Spleen (tissue), 11 donors: ENCODE results near the gene RPL32. TPM values are rescaled to one million over a fixed set of nuclear protein-coding genes. Genes with fewer than 3 reads are reported as not detected.

ENCODE experiments used
- DNase-seq: peaks from one replicate; pipeline ENCODE4 v3.0.0-alpha.2; 2020
- H3K27ac ChIP-seq, 8 donors: fragments of 200-600 bp; sonication (generic) in 7 of 8; 1 replicate in 4 of 8; 2 replicates in 4 of 8; pipeline versions ENCODE4 v1.5.0 to v1.8.0; 2016 to 2021; ENCODE audit warnings: inconsistent platforms in 4 of 8, mild to moderate bottlenecking in 4 of 8, moderate library complexity in 1 of 8
- H3K27me3 ChIP-seq, 7 donors: fragments of 200-600 bp; sonication (generic) in 6 of 7; replicated peaks in 1 of 7; 1 replicate in 4 of 7; 2 replicates in 3 of 7; pipeline versions ENCODE4 v1.5.0 to v1.8.0; 2016 to 2021; ENCODE audit warnings: inconsistent platforms in 3 of 7, mild to moderate bottlenecking in 1 of 7
- H3K36me3 ChIP-seq, 6 donors: fragments of 200-600 bp; sonication (generic) in 5 of 6; 1 replicate in 4 of 6; 2 replicates in 2 of 6; pipeline versions ENCODE4 v1.5.0 to v1.8.0; 2016 to 2021; ENCODE audit warnings: inconsistent platforms in 2 of 6
- H3K4me1 ChIP-seq, 6 donors: fragments of 200-600 bp; sonication (generic) in 5 of 6; 1 replicate in 3 of 6; 2 replicates in 3 of 6; pipeline versions ENCODE4 v1.5.0 to v1.8.0; 2016 to 2021; ENCODE audit warnings: inconsistent platforms in 3 of 6
- H3K4me3 ChIP-seq, 8 donors: fragments of 200-600 bp; sonication (generic) in 7 of 8; 1 replicate in 4 of 8; 2 replicates in 4 of 8; pipeline versions ENCODE4 v1.5.0 to v1.8.0; 2016 to 2021; ENCODE audit warnings: inconsistent platforms in 4 of 8, mild to moderate bottlenecking in 4 of 8, moderate library complexity in 2 of 8
- H3K9me3 ChIP-seq, 8 donors: fragments of 200-600 bp; sonication (generic) in 7 of 8; 1 replicate in 4 of 8; 2 replicates in 4 of 8; pipeline versions ENCODE4 v1.5.0 to v1.8.0; 2016 to 2021; ENCODE audit warnings: inconsistent platforms in 4 of 8
- POLR2A ChIP-seq, 3 donors: fragments of 450-650 bp; IDR thresholded peaks; one replicate each; pipeline ENCODE4 v1.5.1; 2017; ENCODE audit warnings: antibody characterized with exemption in 3 of 3, mild to moderate bottlenecking in 1 of 3
- POLR2AphosphoS5 ChIP-seq, 3 donors: sonication (generic); formaldehyde crosslinking; IDR thresholded peaks; one replicate each; pipeline ENCODE4 v1.5.1; 2017; ENCODE audit warnings: antibody characterized with exemption in 3 of 3
- WGBS, 5 donors: extraction: QIAGEN DNeasy Blood & Tissue Kit in 3 of 5; methylation state at CpG; one replicate each; pipeline versions ENCODE4 v1.1.5 to v1.1.7; 2013 to 2018; 5-methylcytosine and 5-hydroxymethylcytosine counted together
- intact Hi-C: fragments of 100-400 bp; cut with DNase I; formaldehyde crosslinking; loops from one replicate; pipeline ENCODE4 v1.15.0; 2023; ENCODE audit warnings: low total_unique reads
- polyA plus RNA-seq, 3 donors: library from polyadenylated mRNA; stranded (reverse); fragments of 200-250 nt; gene quantifications; one replicate each; pipeline ENCODE4 v1.2.1, GENCODE V29; 2013
- total RNA-seq, 7 donors: library from RNA; depleted of rRNA in 3 of 7; stranded (reverse); fragments of >200 nt in 3 of 7; fragmentation: NEBNext Ultra II Directional in 4 of 7; extraction: Animal tissue kit (Norgen Biotek cat#: 25700) in 4 of 7; gene quantifications; one replicate each; pipeline versions ENCODE4 v1.1.0 to v1.2.1, GENCODE V29; 2016 to 2021
- TF ChIP-seq, protein P1 (sequence below), 11 experiments: fragments of 200-600 bp in 7 of 11; fragments of 450-650 bp in 4 of 11; sonication (generic) in 4 of 11; IDR thresholded peaks in 8 of 11; conservative IDR thresholded peaks in 3 of 11; 1 replicate in 7 of 11; 2 replicates in 4 of 11; pipeline versions ENCODE4 v1.4.0 to v1.8.0; 2016 to 2021; ENCODE audit warnings: antibody characterized with exemption in 11 of 11, inconsistent platforms in 4 of 11, mild to moderate bottlenecking in 1 of 11
- donor health status: healthy with polysubstance abuse.
- donor health status: DM: no; HTN: no; CAD: no; lungs with moderate emphysema.
- donor health status: DM: no; HTN: no; CAD: no.
- donor health status: Bipolar disorder and iron deficiency.
- donor health status: healthy.
- donor health status: DM: no; HTN: no; CAD: no.
- donor health status: DM: yes; HTN: yes; CAD: no.

The RPL32 gene
- total and polyA plus RNA-seq, 10 donors = 911 to 6,164 (median 1,572) TPM

DNA sequence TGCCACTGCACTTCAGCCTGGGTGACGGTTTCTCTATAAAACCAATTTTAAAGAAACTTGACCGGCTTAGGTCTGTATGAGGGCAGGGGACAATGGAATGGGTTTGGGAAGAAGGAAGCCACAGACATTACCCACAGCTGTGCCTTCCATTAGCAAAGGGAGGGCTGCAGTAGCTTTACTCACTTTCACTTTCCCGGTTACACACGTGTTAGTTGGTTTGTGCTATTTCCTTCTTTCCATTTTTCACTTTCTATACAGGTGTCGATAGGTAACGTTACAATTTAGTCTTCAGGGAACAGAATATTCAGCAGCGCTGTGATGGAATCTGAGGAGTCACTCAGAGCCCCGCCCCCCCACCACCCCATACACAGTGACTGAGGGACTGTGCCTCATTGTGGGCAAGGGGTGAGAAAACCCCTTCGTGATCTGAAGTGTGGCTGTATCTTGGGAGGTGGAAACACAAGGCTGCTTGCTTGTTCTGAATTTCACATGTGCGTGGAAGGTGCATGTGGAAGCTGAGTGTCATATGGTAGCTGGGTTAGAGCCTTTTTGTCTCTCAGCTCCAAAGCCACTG, 44.8 kb upstream of the RPL32 start:
- peaks cover 0 to 45% (median 28%) of the 10 kb centered on the region in 6 donors for H3K4me1 ChIP-seq

GRCh38 chr3:12885583-12885930, 44.2 kb upstream of the RPL32 start:
- WGBS, 5 donors = 66 to 80% (median 72%) methylated on average over 4 of the region's 4 CpGs
- Histone ChIP-seq H3K4me1 (peaks cover 0 to 45% (median 28%) of the 10 kb centered on the region in 6 donors), H3K9me3 (no peaks in the 10 kb centered on the region), H3K36me3 (no peaks in the 10 kb centered on the region), H3K4me3 (peak overlapping the region in 1 of 8 donors; percentile 1), H3K27me3 (peaks cover 0 to 29% (median 0%) of the 10 kb centered on the region in 7 donors), H3K27ac (peak overlapping the region in 3 of 8 donors; percentile 16 to 38 (median 19))
- TF ChIP-seq, protein P1, sequence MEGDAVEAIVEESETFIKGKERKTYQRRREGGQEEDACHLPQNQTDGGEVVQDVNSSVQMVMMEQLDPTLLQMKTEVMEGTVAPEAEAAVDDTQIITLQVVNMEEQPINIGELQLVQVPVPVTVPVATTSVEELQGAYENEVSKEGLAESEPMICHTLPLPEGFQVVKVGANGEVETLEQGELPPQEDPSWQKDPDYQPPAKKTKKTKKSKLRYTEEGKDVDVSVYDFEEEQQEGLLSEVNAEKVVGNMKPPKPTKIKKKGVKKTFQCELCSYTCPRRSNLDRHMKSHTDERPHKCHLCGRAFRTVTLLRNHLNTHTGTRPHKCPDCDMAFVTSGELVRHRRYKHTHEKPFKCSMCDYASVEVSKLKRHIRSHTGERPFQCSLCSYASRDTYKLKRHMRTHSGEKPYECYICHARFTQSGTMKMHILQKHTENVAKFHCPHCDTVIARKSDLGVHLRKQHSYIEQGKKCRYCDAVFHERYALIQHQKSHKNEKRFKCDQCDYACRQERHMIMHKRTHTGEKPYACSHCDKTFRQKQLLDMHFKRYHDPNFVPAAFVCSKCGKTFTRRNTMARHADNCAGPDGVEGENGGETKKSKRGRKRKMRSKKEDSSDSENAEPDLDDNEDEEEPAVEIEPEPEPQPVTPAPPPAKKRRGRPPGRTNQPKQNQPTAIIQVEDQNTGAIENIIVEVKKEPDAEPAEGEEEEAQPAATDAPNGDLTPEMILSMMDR (IDR thresholded peaks at IDR 0.05 in 8 of 11, conservative IDR thresholded peaks at IDR 0.05 in 3 of 11) = no peak
- no peak for TF ChIP-seq POLR2A (IDR thresholded peaks at IDR 0.05)
- TF ChIP-seq POLR2AphosphoS5 (IDR thresholded peaks at IDR 0.05) = no peak
- DNase-seq = peak; percentile 16
- intact Hi-C loops = no loop called here

More for the DNA sequence above, 44.8 kb upstream of the RPL32 start:
- Histone ChIP-seq H3K27ac (peak overlapping the region in 1 of 8 donors; percentile 11), H3K27me3 (peaks cover 0 to 34% (median 0%) of the 10 kb centered on the region in 7 donors), H3K36me3 (no peaks in the 10 kb centered on the region), H3K4me3 (peak overlapping the region in 1 of 8 donors; percentile 42), H3K9me3 (no peaks in the 10 kb centered on the region)
- TF ChIP-seq, protein P1 (IDR thresholded peaks at IDR 0.05 in 8 of 11, conservative IDR thresholded peaks at IDR 0.05 in 3 of 11) = no peak
- TF ChIP-seq POLR2A (IDR thresholded peaks at IDR 0.05) = no peak
- no peak for TF ChIP-seq POLR2AphosphoS5 (IDR thresholded peaks at IDR 0.05)
- peak; percentile 36 for DNase-seq
- 41 to 51% (median 47%) methylated on average over 10 of the region's 10 CpGs for WGBS, 5 donors
- intact Hi-C loops = no loop called here

DNA sequence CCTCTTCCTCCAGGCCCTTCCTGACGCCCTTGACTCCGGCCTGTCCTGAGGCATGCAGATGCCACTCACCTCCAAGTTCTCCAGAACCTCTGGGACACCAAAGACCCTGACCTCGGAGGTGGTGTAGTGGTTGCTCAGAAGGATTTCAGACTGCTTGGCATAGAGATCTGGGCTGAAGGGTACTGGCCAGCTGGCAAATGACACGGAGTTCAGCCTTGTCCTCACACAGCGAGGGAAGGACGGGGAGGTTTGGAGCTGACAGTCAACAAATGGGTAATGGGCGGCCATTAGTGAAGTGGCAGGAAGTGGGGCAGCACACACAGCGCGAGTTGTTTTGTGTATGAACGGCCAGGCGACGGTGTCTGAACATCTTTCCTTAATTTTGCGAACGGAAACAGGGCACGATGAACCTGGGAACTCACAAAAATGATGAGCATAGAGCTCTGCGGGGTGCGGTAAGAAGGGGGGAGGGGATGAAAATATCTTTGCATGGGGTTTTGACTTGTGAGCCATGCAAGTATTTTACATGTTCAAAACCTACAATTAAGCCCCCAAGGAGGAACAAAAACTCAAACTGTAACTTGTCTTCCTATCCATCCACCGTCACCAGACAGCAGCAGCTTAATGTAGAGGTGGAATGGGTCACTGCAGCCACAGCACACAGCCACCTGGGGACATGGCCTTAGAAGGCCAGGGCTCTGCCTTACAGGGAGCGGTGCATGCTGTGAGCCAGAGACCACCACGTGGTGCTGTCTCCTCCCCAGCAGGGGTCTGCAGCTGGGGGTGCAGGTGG, 43.6 kb upstream of the RPL32 start:
- Histone ChIP-seq H3K4me1 (peaks cover 0 to 45% (median 28%) of the 10 kb centered on the region in 6 donors), H3K27me3 (peaks cover 0 to 23% (median 0%) of the 10 kb centered on the region in 7 donors), H3K36me3 (no peaks in the 10 kb centered on the region), H3K27ac (peak overlapping the region in 4 of 8 donors; percentile 15 to 38 (median 18)), H3K9me3 (no peaks in the 10 kb centered on the region), H3K4me3 (peak overlapping the region in 1 of 8 donors; percentile 1)
- intact Hi-C loops = no loop called here
- peak; percentile 73 for DNase-seq
- TF ChIP-seq POLR2AphosphoS5 (IDR thresholded peaks at IDR 0.05) (peak in 1 of 3 donors; percentile 15), POLR2A (IDR thresholded peaks at IDR 0.05) (no peak)
- WGBS, 5 donors = 70 to 87% (median 72%) methylated on average over 20 of the region's 20 CpGs

GRCh38 chr3:12884186-12884680, 42.9 kb upstream of the RPL32 start:
- Histone ChIP-seq H3K4me3 (no peak overlapping the region), H3K27ac (peak overlapping the region in 1 of 8 donors; percentile 38), H3K36me3 (no peaks in the 10 kb centered on the region), H3K4me1 (peaks cover 0 to 45% (median 28%) of the 10 kb centered on the region in 6 donors), H3K9me3 (no peaks in the 10 kb centered on the region), H3K27me3 (peaks cover 0 to 23% (median 0%) of the 10 kb centered on the region in 7 donors)
- TF ChIP-seq, protein P1 (IDR thresholded peaks at IDR 0.05 in 8 of 11, conservative IDR thresholded peaks at IDR 0.05 in 3 of 11) = no peak
- TF ChIP-seq POLR2A (IDR thresholded peaks at IDR 0.05) (no peak), POLR2AphosphoS5 (IDR thresholded peaks at IDR 0.05) (no peak)
- intact Hi-C loops = no loop called here
- WGBS, 5 donors = 73 to 88% (median 77%) methylated on average over 15 of the region's 15 CpGs
- no peak for DNase-seq
